Hepatocyte (in vitro differentiated cells): ENCODE measurements around the gene KPNB1. TPM values are rescaled to one million over a fixed set of nuclear protein-coding genes. Genes with fewer than 3 reads are reported as not detected.

Source experiments
- DNase-seq: peaks from one replicate; pipeline ENCODE4 v3.0.0-alpha.2; 2016; ENCODE audit warnings: low spot score
- H2AFZ ChIP-seq: fragments of 200-600 bp; sonication (generic); 2 replicates; pipeline ENCODE4 v1.6.0; 2016; ENCODE audit warnings: antibody characterized with exemption, mild to moderate bottlenecking
- H3K27ac ChIP-seq: fragments of 200-600 bp; sonication (generic); 2 replicates; pipeline ENCODE4 v1.5.1; 2016; ENCODE audit warnings: mild to moderate bottlenecking
- H3K27me3 ChIP-seq: fragments of 200-600 bp; sonication (generic); 2 replicates; pipeline ENCODE4 v1.6.1; 2016
- H3K36me3 ChIP-seq: fragments of 200-600 bp; sonication (generic); replicated peaks from 2 replicates; pipeline ENCODE4 v1.5.1; 2016; ENCODE audit warnings: low read depth; ENCODE audit not compliant: insufficient read depth
- H3K4me1 ChIP-seq: fragments of 200-600 bp; sonication (generic); 2 replicates; pipeline ENCODE4 v1.5.1; 2016; ENCODE audit warnings: mild to moderate bottlenecking, moderate library complexity; ENCODE audit not compliant: insufficient read depth
- H3K4me2 ChIP-seq: fragments of 200-600 bp; sonication (generic); 2 replicates; pipeline ENCODE4 v1.6.0; 2016
- H3K4me3 ChIP-seq: fragments of 200-600 bp; sonication (generic); 2 replicates; pipeline ENCODE4 v1.5.1; 2016; ENCODE audit warnings: mild to moderate bottlenecking
- H3K79me2 ChIP-seq: fragments of 200-600 bp; sonication (generic); 2 replicates; pipeline ENCODE4 v1.6.0; 2017; ENCODE audit warnings: mild to moderate bottlenecking
- H3K9me2 ChIP-seq: fragments of 200-600 bp; sonication (generic); replicated peaks from 2 replicates; pipeline ENCODE4 v1.6.0; 2017; ENCODE audit warnings: mild to moderate bottlenecking; ENCODE audit not compliant: insufficient read depth
- H3K9me3 ChIP-seq: fragments of 200-600 bp; sonication (generic); 2 replicates; pipeline ENCODE4 v1.5.1; 2016; ENCODE audit warnings: low read depth, mild to moderate bottlenecking
- H4K20me1 ChIP-seq: fragments of 200-600 bp; sonication (generic); 2 replicates; pipeline ENCODE4 v1.6.0; 2016; ENCODE audit warnings: mild to moderate bottlenecking; ENCODE audit not compliant: insufficient read depth, poor library complexity, severe bottlenecking
- CTCF ChIP-seq: fragments of 200-600 bp; sonication (generic); IDR thresholded peaks from 2 replicates; pipeline ENCODE4 v1.5.1; 2016; ENCODE audit warnings: antibody characterized with exemption, mild to moderate bottlenecking; ENCODE audit not compliant: poor library complexity
- EZH2 ChIP-seq: fragments of 200-600 bp; sonication (generic); IDR thresholded peaks from 2 replicates; pipeline ENCODE4 v1.6.1; 2016; ENCODE audit warnings: antibody characterized with exemption, mild to moderate bottlenecking, borderline replicate concordance
- EZH2phosphoT487 ChIP-seq: fragments of 200-600 bp; sonication (generic); IDR thresholded peaks from one replicate; pipeline ENCODE4 v1.6.1; 2018; ENCODE audit warnings: antibody characterized with exemption, mild to moderate bottlenecking, low read depth, moderate library complexity; ENCODE audit not compliant: unreplicated experiment, severe bottlenecking
- WGBS: methylation state at CpG from one replicate; pipeline ENCODE4 v1.1.6; 2016; ENCODE audit warnings: low lambda C conversion rate; ENCODE audit errors: missing lambda C conversion rate; 5-methylcytosine and 5-hydroxymethylcytosine counted together
- polyA plus RNA-seq: library from polyadenylated mRNA; unstranded; fragments of >200 nt; fragmentation: Nextera tagmentation; extraction: Ambion mirVana; gene quantifications from 2 replicates; pipeline ENCODE4 v1.2.1, GENCODE V29; 2016
- total RNA-seq: library from RNA; depleted of rRNA; stranded (reverse); fragments of >200 nt; gene quantifications from 2 replicates; pipeline ENCODE4 v1.2.3, GENCODE V29; 2014

KPNB1 gene
- total and polyA plus RNA-seq, 2 experiments from 2014 or later = 59.5 to 194 TPM

DNA sequence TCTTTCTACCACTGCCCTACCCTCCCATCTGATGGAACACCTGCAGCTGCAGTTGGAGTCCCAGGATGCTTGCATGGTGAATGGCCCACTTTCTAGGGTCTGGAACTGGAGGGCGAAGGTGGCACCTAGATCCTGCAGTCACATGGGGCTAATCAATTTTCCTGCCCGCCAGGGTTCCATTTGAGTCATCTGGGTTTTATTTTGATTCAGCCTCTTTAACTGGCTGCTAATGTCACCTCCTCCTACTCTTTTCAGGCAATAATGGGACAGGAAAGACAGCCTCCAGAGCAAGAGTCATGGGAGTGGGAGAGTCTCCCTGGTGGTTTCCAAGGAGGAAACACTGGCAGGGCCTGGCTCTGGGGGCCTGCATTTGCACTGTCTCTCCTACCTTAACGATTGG, 40.4 kb downstream of the KPNB1 start:
- Histone ChIP-seq H3K4me3 (no peak overlapping the region), H3K9me2 (no peaks in the 10 kb centered on the region), H3K79me2 (no peaks in the 10 kb centered on the region), H3K27ac (no peak overlapping the region), H4K20me1 (no peaks in the 10 kb centered on the region), H3K4me2 (no peak overlapping the region), H2AFZ (no peak overlapping the region), H3K36me3 (no peaks in the 10 kb centered on the region), H3K4me1 (peaks cover 12% of the 10 kb centered on the region), H3K27me3 (no peaks in the 10 kb centered on the region), H3K9me3 (no peaks in the 10 kb centered on the region)
- WGBS = 63% methylated on average over 3 of the region's 3 CpGs
- no peak for DNase-seq
- TF ChIP-seq EZH2 (no peak), CTCF (no peak), EZH2phosphoT487 (no peak)

GRCh38 chr17:47692137-47692894, 42.6 kb downstream of the KPNB1 start:
- TF ChIP-seq EZH2 (no peak), CTCF (no peak), EZH2phosphoT487 (no peak)
- Histone ChIP-seq H3K36me3 (no peaks in the 10 kb centered on the region), H3K4me3 (no peak overlapping the region), H3K79me2 (no peaks in the 10 kb centered on the region), H3K9me3 (no peaks in the 10 kb centered on the region), H3K27ac (no peak overlapping the region), H4K20me1 (no peaks in the 10 kb centered on the region), H3K9me2 (no peaks in the 10 kb centered on the region), H3K4me2 (peak overlapping the region; percentile 98), H2AFZ (no peak overlapping the region), H3K27me3 (no peaks in the 10 kb centered on the region), H3K4me1 (peaks cover 15% of the 10 kb centered on the region)
- 57% methylated on average over 2 of the region's 2 CpGs for WGBS
- no peak for DNase-seq

DNA sequence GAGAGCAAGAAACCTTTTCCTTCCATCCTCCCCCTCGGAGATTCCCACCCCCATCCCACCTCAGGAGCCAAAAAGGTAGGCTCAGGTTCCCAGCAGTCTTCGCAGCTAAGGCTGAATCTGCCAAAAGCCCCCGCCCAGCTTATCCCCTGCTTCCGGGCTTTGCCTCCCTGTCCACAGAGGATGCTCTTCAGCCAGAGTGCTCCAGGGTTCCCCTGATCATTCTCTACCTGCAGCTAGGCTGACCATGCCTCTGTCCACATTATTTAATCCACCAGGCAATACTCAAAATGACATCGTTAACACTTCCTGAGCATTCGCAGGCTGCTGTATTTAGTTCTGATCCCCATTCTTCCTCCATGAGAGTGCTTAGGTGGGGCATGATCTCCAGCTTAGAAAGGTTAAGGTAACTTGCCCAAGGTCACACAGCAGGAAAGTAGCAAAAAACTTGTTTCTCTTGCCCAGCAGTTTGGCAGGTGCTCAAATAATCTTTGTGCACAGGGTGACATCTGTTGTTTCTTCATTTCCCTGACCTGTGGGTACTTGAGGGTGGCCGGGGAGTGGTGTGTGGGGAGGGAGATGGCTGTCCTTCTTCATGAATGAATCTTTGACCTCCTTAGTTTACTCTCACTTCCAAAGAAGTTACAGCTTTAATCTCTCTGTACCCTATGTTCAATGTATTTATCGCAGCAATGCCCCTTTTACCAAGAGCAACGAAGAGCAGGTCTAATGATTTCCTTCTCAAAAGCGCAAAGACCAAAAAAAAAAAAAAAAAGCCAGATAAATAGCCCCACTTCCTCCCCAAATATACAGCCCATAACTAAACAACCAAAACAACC, 43.4 kb downstream of the KPNB1 start:
- Histone ChIP-seq H3K4me1 (peaks cover 15% of the 10 kb centered on the region), H2AFZ (peak overlapping the region; percentile 47), H3K4me2 (peak overlapping the region; percentile 98), H3K79me2 (no peaks in the 10 kb centered on the region), H3K36me3 (no peaks in the 10 kb centered on the region), H3K27ac (peak overlapping the region; percentile 96), H3K9me2 (no peaks in the 10 kb centered on the region), H3K4me3 (peak overlapping the region; percentile 98), H3K9me3 (no peaks in the 10 kb centered on the region), H4K20me1 (no peaks in the 10 kb centered on the region), H3K27me3 (no peaks in the 10 kb centered on the region)
- DNase-seq = no peak
- TF ChIP-seq EZH2phosphoT487 = no peak
- no peak for TF ChIP-seq CTCF
- no peak for TF ChIP-seq EZH2
- WGBS = 15% methylated on average over 9 of the region's 10 CpGs
